ENCODE results near the gene OXSR1. TPM values are rescaled to one million over a fixed set of nuclear protein-coding genes. Genes with fewer than 3 reads are reported as not detected.

The OXSR1 gene
- total and polyA plus RNA-seq, 4 donors, result 4.3 to 24.7 (median 12.2) TPM

GRCh38 chr3:38163117-38163840 lies 2.1 kb upstream of the OXSR1 start:
- Histone ChIP-seq H3K9ac (ENCODE audit: low read depth in 1 of 2, low read length in 2 of 2) (no peak overlapping the region), H3K9me3 (ENCODE audit: control insufficient read depth in 4 of 4, low read length in 3 of 4) (no peaks in the 10 kb centered on the region), H3K27ac (ENCODE audit: low read depth in 1 of 2, low read length in 2 of 2) (peak overlapping the region in 1 of 2 donors; percentile 94), H3K4me1 (ENCODE audit: control insufficient read depth in 4 of 4, insufficient read depth in 4 of 4, low read length in 3 of 4) (peaks cover 2 to 11% (median 9%) of the 10 kb centered on the region in 4 donors), H3K36me3 (ENCODE audit: control insufficient read depth in 4 of 4, insufficient read depth in 3 of 4, low read depth in 1 of 4, low read length in 3 of 4) (no peaks in the 10 kb centered on the region), H3K4me3 (ENCODE audit: low read depth in 1 of 3, low read length in 3 of 3) (no peak overlapping the region), H3K27me3 (ENCODE audit: control insufficient read depth in 4 of 4, insufficient read depth in 4 of 4, low read length in 3 of 4) (no peaks in the 10 kb centered on the region)
- 92% methylated on average over 12 of the region's 12 CpGs for WGBS
- no peak for TF ChIP-seq MAX (IDR thresholded peaks at IDR 0.05)
- no peak for TF ChIP-seq FOXA2 (IDR thresholded peaks at IDR 0.05)
- TF ChIP-seq TAF1 (conservative IDR thresholded peaks at IDR 0.05), result no peak
- TF ChIP-seq ZBTB33 (IDR thresholded peaks at IDR 0.05), result no peak
- TF ChIP-seq JUND (IDR thresholded peaks at IDR 0.05), result no peak
- TF ChIP-seq RAD21 (IDR thresholded peaks at IDR 0.05), result no peak
- TF ChIP-seq GABPA (IDR thresholded peaks at IDR 0.05 in 1 of 2, conservative IDR thresholded peaks at IDR 0.05 in 1 of 2), result no peak
- no peak for TF ChIP-seq EGR1 (IDR thresholded peaks at IDR 0.05; ENCODE audit: low read depth in 2 of 2)
- TF ChIP-seq ATF3 (IDR thresholded peaks at IDR 0.05), result no peak
- TF ChIP-seq YY1 (IDR thresholded peaks at IDR 0.05), result no peak
- no peak for TF ChIP-seq HNF4G (IDR thresholded peaks at IDR 0.05)
- TF ChIP-seq RXRA (IDR thresholded peaks at IDR 0.05), result no peak
- TF ChIP-seq REST (IDR thresholded peaks at IDR 0.05), result no peak
- TF ChIP-seq FOXA1 (IDR thresholded peaks at IDR 0.05), result no peak
- no peak for TF ChIP-seq NR2F2 (IDR thresholded peaks at IDR 0.05)
- no peak for TF ChIP-seq HNF4A (conservative IDR thresholded peaks at IDR 0.05)
- TF ChIP-seq SP1 (IDR thresholded peaks at IDR 0.05), result no peak
- TF ChIP-seq CTCF (IDR thresholded peaks at IDR 0.05; ENCODE audit: low read depth, low read length, missing input control), result no peak
- DNase-seq (ENCODE audit: low spot score), result no peak

Data from liver (tissue), 9 donors.